Suprapubic skin (tissue), 4 donors: Measurements from ENCODE around the gene IL18RAP.

Experiments
- EP300 ChIP-seq: sonication (generic); formaldehyde crosslinking; IDR thresholded peaks from one replicate; pipeline ENCODE4 v1.6.1; 2017; ENCODE audit warnings: antibody characterized with exemption
- POLR2A ChIP-seq, 2 donors: fragments of 450-650 bp; IDR thresholded peaks; one replicate each; pipeline ENCODE4 v1.6.1; 2017; ENCODE audit warnings: antibody characterized with exemption in 2 of 2, mild to moderate bottlenecking in 2 of 2, moderate library complexity in 2 of 2
- POLR2AphosphoS5 ChIP-seq, 3 donors: sonication (generic); formaldehyde crosslinking; IDR thresholded peaks; one replicate each; pipeline ENCODE4 v1.6.1; 2017; ENCODE audit warnings: antibody characterized with exemption in 3 of 3
- TF ChIP-seq, protein P1 (sequence below), 2 donors: fragments of 200-600 bp in 1 of 2; fragments of 450-650 bp in 1 of 2; sonication (generic) in 1 of 2; IDR thresholded peaks; one replicate each; pipeline ENCODE4 v1.5.1; 2016 to 2019; ENCODE audit warnings: antibody characterized with exemption in 2 of 2, mild to moderate bottlenecking in 1 of 2, moderate library complexity in 1 of 2

DNA sequence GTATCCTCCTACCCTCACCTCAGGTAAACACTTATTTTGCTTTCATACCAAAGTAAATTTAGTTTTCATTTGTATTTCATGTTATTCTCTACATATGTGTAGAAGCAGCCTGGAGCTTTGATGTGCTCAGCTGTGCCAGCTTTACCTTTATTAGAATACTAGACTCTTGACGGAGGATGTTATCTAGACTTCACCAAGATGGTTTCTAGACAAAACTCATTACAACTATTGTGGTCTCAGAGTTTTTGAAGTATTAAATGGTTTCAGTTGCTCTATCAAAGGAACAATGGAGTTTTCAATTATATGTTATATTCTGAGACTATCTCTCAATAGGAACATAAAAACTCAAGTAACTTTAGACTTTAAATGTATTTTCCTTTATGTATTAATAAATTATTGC is 5.0 kb upstream of the IL18RAP start:
- TF ChIP-seq POLR2AphosphoS5 (IDR thresholded peaks at IDR 0.05), result no peak
- TF ChIP-seq, protein P1, sequence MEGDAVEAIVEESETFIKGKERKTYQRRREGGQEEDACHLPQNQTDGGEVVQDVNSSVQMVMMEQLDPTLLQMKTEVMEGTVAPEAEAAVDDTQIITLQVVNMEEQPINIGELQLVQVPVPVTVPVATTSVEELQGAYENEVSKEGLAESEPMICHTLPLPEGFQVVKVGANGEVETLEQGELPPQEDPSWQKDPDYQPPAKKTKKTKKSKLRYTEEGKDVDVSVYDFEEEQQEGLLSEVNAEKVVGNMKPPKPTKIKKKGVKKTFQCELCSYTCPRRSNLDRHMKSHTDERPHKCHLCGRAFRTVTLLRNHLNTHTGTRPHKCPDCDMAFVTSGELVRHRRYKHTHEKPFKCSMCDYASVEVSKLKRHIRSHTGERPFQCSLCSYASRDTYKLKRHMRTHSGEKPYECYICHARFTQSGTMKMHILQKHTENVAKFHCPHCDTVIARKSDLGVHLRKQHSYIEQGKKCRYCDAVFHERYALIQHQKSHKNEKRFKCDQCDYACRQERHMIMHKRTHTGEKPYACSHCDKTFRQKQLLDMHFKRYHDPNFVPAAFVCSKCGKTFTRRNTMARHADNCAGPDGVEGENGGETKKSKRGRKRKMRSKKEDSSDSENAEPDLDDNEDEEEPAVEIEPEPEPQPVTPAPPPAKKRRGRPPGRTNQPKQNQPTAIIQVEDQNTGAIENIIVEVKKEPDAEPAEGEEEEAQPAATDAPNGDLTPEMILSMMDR (IDR thresholded peaks at IDR 0.05), result no peak
- no peak for TF ChIP-seq EP300
- no peak for TF ChIP-seq POLR2A (IDR thresholded peaks at IDR 0.05)
